Measurements from ENCODE around the gene FLNC. TPM values are rescaled to one million over a fixed set of nuclear protein-coding genes. Genes with fewer than 3 reads are reported as not detected.

Gene FLNC
- total RNA-seq, 4 donors from 2014 or later, result 3.8 to 5.1 (median 4.3) TPM

DNA sequence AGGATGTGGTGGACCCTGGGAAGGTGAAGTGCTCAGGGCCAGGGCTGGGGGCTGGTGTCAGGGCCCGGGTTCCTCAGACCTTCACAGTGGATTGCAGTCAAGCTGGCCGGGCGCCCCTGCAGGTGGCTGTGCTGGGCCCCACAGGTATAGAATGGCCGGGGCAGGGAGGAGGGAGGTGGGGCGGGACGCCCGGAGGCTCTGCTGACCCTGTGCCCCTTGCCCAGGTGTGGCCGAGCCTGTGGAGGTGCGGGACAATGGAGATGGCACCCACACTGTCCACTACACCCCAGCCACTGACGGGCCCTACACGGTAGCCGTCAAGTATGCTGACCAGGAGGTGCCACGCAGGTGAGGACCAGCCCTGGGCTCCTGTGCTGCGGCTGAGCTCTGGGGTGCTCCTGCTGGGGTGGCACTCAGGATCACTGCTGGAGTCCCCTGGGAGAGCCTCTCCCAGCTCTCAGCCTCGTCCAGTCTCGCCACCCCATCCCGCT lies 17.6 kb downstream of the FLNC start:
- Histone ChIP-seq H3K9me3 (no peaks in the 10 kb centered on the region), H3K27me3 (no peaks in the 10 kb centered on the region), H3K27ac (no peak overlapping the region), H3K4me3 (no peak overlapping the region), H3K4me1 (no peaks in the 10 kb centered on the region), H3K36me3 (peaks cover 34% of the 10 kb centered on the region)
- TF ChIP-seq CTCF (IDR thresholded peaks at IDR 0.05) (no peak), POLR2A (IDR thresholded peaks at IDR 0.05) (no peak), EP300 (IDR thresholded peaks at IDR 0.05) (no peak), POLR2AphosphoS5 (IDR thresholded peaks at IDR 0.05) (no peak)
- WGBS, result 80% methylated on average over 1 of the region's 17 CpGs
- no peak for DNase-seq (ENCODE audit: low spot score in 2 of 2)

DNA sequence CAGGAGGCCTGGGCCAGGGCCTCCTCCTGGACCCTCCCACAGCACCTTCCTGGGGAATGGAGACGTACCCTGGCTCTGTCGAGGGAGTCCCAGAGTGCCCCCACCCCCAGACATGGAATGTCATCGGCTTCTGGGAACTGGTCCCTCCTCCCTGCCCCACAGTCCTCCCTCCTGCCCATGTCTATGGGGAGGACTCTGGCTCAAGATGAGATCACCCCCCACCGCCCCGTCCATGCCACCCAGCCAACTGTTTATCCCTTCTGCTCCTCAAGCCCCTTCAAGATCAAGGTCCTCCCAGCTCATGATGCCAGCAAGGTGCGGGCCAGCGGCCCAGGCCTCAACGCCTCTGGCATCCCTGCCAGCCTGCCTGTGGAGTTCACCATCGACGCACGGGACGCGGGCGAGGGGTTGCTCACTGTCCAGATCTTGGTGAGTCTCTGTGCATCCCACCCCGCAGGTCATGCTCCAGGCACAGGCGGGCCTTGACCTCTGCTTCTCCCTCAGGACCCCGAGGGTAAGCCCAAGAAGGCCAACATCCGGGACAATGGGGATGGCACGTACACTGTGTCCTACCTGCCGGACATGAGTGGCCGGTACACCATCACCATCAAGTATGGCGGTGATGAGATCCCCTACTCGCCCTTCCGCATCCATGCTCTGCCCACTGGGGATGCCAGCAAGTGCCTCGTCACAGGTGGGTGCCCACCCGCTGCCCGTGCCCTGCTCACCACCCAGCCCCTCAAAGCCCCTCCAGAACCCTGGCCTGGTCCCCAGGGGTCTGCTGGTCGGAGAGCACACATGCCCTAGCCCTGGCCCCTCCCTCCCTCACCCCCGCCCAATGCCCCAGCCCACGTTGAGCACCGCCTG lies 18.3 kb downstream of the FLNC start:
- H3K36me3 ChIP-seq, result peaks cover 37% of the 10 kb centered on the region
- 90% methylated on average over 19 of the region's 31 CpGs for WGBS
- H3K4me1 ChIP-seq, result no peaks in the 10 kb centered on the region
- DNase-seq (ENCODE audit: low spot score in 2 of 2), result no peak
- H3K9me3 ChIP-seq, result no peaks in the 10 kb centered on the region
- TF ChIP-seq POLR2A (IDR thresholded peaks at IDR 0.05), result no peak
- TF ChIP-seq POLR2AphosphoS5 (IDR thresholded peaks at IDR 0.05), result no peak
- no peak for TF ChIP-seq CTCF (IDR thresholded peaks at IDR 0.05)
- TF ChIP-seq EP300 (IDR thresholded peaks at IDR 0.05), result no peak
- no peak overlapping the region for H3K27ac ChIP-seq
- no peak overlapping the region for H3K4me3 ChIP-seq
- H3K27me3 ChIP-seq, result no peaks in the 10 kb centered on the region

DNA sequence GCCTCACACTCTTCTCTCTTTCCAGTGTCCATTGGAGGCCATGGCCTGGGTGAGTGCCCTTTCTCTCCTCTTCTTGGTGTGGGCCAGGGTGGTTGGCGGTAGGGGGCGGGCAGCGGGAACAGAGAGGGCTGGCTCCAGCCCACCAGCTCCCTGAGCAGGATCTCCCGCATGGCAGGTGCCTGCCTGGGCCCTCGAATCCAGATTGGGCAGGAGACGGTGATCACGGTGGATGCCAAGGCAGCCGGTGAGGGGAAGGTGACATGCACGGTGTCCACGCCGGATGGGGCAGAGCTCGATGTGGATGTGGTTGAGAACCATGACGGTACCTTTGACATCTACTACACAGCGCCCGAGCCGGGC lies 18.9 kb downstream of the FLNC start:
- Histone ChIP-seq H3K36me3 (peaks cover 39% of the 10 kb centered on the region), H3K27ac (no peak overlapping the region), H3K4me3 (no peak overlapping the region), H3K4me1 (no peaks in the 10 kb centered on the region), H3K27me3 (no peaks in the 10 kb centered on the region), H3K9me3 (no peaks in the 10 kb centered on the region)
- TF ChIP-seq POLR2AphosphoS5 (IDR thresholded peaks at IDR 0.05) (no peak), EP300 (IDR thresholded peaks at IDR 0.05) (no peak), CTCF (IDR thresholded peaks at IDR 0.05) (no peak), POLR2A (IDR thresholded peaks at IDR 0.05) (no peak)
- 91% methylated on average over 16 of the region's 16 CpGs for WGBS
- DNase-seq (ENCODE audit: low spot score in 2 of 2), result no peak

- no peaks in the 10 kb centered on the region for H3K9me3 ChIP-seq
- H3K27ac ChIP-seq, result no peak overlapping the region
- DNase-seq (ENCODE audit: low spot score in 2 of 2), result no peak
- H3K27me3 ChIP-seq, result no peaks in the 10 kb centered on the region
- 84% methylated on average over 16 of the region's 18 CpGs for WGBS
- H3K4me3 ChIP-seq, result no peak overlapping the region
- TF ChIP-seq EP300 (IDR thresholded peaks at IDR 0.05) (no peak), POLR2A (IDR thresholded peaks at IDR 0.05) (no peak), CTCF (IDR thresholded peaks at IDR 0.05) (no peak), POLR2AphosphoS5 (IDR thresholded peaks at IDR 0.05) (no peak)
- H3K36me3 ChIP-seq, result peaks cover 36% of the 10 kb centered on the region
- H3K4me1 ChIP-seq, result no peaks in the 10 kb centered on the region
Observed at GRCh38 chr7:128849804-128850490, 19.7 kb downstream of the FLNC start.

Measured in suprapubic skin (tissue), 4 donors.